ENCODE results near the gene INHBB. TPM values are rescaled to one million over a fixed set of nuclear protein-coding genes. Genes with fewer than 3 reads are reported as not detected.
A peak's percentile ranks its signal among the peaks of the same experiment; 100 is the strongest.

Gene INHBB
- total RNA-seq, 1 donor from 2014 or later: not detected

- Mint-ChIP-seq H3K4me3 (ENCODE audit: low read depth) (no peak overlapping the region), H3K27ac (no peak overlapping the region), H3K27me3 (peaks cover 66% of the 10 kb centered on the region), H3K4me1 (ENCODE audit: low read depth) (peaks cover 14% of the 10 kb centered on the region), H3K36me3 (ENCODE audit: insufficient read depth) (no peaks in the 10 kb centered on the region), H3K9me3 (ENCODE audit: low read depth) (no peaks in the 10 kb centered on the region)
- peak; percentile 24 for DNase-seq (ENCODE audit: low spot score, unreplicated experiment)
- no peak for TF ChIP-seq CTCF (IDR thresholded peaks at IDR 0.05; ENCODE audit: unreplicated experiment)
Measured at GRCh38 chr2:120344214-120344975, 1.5 kb upstream of the INHBB start.

GRCh38 chr2:120344976-120345581 is 857 bp upstream of the INHBB start:
- Mint-ChIP-seq H3K36me3 (ENCODE audit: insufficient read depth) (no peaks in the 10 kb centered on the region), H3K9me3 (ENCODE audit: low read depth) (no peaks in the 10 kb centered on the region), H3K4me3 (ENCODE audit: low read depth) (no peak overlapping the region), H3K27ac (no peak overlapping the region), H3K4me1 (ENCODE audit: low read depth) (peaks cover 14% of the 10 kb centered on the region), H3K27me3 (peaks cover 69% of the 10 kb centered on the region)
- TF ChIP-seq CTCF (IDR thresholded peaks at IDR 0.05; ENCODE audit: unreplicated experiment): no peak
- no peak for DNase-seq (ENCODE audit: low spot score, unreplicated experiment)

GRCh38 chr2:120345608-120346007 is 328 bp upstream of the INHBB start:
- no peak for TF ChIP-seq CTCF (IDR thresholded peaks at IDR 0.05; ENCODE audit: unreplicated experiment)
- Mint-ChIP-seq H3K27me3 (peaks cover 69% of the 10 kb centered on the region), H3K4me3 (ENCODE audit: low read depth) (no peak overlapping the region), H3K4me1 (ENCODE audit: low read depth) (peaks cover 14% of the 10 kb centered on the region), H3K36me3 (ENCODE audit: insufficient read depth) (no peaks in the 10 kb centered on the region), H3K27ac (no peak overlapping the region), H3K9me3 (ENCODE audit: low read depth) (no peaks in the 10 kb centered on the region)
- DNase-seq (ENCODE audit: low spot score, unreplicated experiment): no peak

- no peak for TF ChIP-seq CTCF (IDR thresholded peaks at IDR 0.05; ENCODE audit: unreplicated experiment)
- Mint-ChIP-seq H3K9me3 (ENCODE audit: low read depth) (no peaks in the 10 kb centered on the region), H3K4me1 (ENCODE audit: low read depth) (peaks cover 14% of the 10 kb centered on the region), H3K36me3 (ENCODE audit: insufficient read depth) (no peaks in the 10 kb centered on the region), H3K27ac (peak overlapping the region; percentile 80), H3K4me3 (ENCODE audit: low read depth) (peak overlapping the region; percentile 62), H3K27me3 (peaks cover 64% of the 10 kb centered on the region)
- DNase-seq (ENCODE audit: low spot score, unreplicated experiment): no peak
Measured at GRCh38 chr2:120346667-120347358, 877 bp downstream of the INHBB start.

GRCh38 chr2:120347396-120348060 is 1.6 kb downstream of the INHBB start:
- Mint-ChIP-seq H3K27ac (no peak overlapping the region), H3K4me3 (ENCODE audit: low read depth) (no peak overlapping the region), H3K4me1 (ENCODE audit: low read depth) (peaks cover 14% of the 10 kb centered on the region), H3K36me3 (ENCODE audit: insufficient read depth) (no peaks in the 10 kb centered on the region), H3K27me3 (peaks cover 63% of the 10 kb centered on the region), H3K9me3 (ENCODE audit: low read depth) (no peaks in the 10 kb centered on the region)
- no peak for TF ChIP-seq CTCF (IDR thresholded peaks at IDR 0.05; ENCODE audit: unreplicated experiment)
- no peak for DNase-seq (ENCODE audit: low spot score, unreplicated experiment)
